Iris pigment epithelial cell (primary cell): ENCODE measurements around the gene GABARAP.
"Not testable (repeated sequence)": the region's sequence is repeated elsewhere in the genome, so short reads cannot be mapped to it uniquely, and the experiment has no call there.

Experiments used
- DNase-seq: peaks from one replicate; pipeline ENCODE4 v3.0.0-alpha.2; 2011; ENCODE audit warnings: low read depth

Gene GABARAP

DNA sequence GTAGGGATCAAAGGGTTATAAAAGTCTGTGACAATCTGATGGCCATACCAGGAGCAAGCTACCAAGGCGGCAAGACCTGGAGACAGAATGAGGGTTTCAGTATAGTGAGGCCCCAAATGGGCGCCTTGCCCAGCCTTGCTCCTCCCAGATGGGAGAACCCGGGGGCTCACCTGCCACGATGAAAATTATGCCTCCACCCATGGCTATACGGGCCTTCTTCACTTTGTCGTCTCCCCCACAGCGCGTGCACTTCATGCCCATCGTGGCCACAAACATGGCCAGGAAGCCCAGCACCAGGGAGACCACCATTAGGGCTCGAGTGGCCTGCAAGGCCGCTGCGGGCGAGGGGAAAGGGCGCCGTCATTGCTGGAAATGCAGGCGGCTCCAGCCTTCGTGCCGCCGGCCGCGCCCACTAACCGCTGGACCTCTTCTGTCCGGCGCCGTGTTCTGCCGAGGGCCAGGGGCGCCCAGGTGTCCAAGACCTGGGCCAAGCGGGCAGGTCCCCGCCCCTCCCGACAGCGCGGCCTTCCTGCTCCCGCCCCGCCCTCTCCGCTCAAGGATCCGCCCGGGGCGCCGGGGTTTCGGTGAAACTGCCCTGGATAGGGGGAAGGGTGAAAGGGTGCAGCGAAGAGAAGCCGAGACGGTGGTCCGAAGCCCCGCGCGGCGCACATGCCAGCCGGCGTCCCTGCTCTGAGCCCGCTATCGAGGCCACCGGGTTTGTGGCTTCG is 18.6 kb upstream of the GABARAP start:
- DNase-seq: no peak

- no peak for DNase-seq
Measured at GRCh38 chr17:7260151-7260550, 17.9 kb upstream of the GABARAP start.

DNA sequence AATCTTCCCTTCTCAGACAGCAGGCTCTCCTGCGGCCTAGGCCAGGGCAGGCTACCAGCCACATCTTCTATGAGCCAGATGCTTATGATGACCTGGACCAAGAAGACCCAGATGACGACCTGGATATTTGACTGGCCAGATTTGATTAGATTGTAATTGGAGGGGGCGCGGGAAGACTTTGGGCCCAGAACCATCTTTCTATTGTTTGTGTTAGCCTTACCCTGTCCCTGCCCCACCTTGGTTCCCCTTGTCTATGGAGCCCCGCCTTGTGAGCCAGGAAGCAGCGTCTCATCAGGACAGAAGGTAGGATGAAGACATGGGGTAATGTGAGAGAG is 17.3 kb upstream of the GABARAP start:
- no peak for DNase-seq

GRCh38 chr17:7258731-7259554 is 16.7 kb upstream of the GABARAP start:
- peak; percentile 54 for DNase-seq

DNA sequence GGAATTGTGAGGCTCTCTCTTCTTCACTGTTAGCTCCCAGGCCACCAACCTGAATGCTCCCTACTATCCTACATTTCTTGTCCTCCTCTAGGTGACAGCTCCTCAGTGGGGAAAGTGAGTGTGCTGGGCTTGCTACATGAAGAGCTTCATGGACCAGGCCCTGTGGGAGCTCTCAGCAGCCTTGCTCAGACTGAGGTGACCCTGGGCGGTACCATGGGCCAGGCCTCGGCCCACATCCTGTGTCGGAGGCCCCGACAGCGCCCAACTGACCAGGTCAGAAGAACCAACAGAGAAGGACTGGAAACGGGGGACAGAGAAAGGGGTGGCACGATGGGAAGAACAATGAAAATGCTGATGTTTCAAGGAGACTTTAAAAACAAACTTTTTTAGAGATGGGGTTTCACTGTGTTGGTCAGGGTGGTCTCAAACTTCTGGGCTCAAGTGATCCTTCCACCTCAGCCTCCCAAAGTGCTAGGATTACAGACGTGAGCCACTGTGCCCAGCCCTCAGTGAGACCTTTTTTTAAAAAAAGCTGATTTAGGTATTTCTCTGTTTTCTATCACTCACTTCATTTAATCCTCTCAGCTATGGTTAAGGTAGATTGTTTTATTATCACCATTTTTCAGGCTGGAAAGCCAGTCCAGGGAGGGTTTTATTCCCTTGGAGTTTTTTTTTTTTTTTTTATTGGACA is 14.7 kb upstream of the GABARAP start:
- DNase-seq: no peak

GRCh38 chr17:7254511-7254910 is 12.3 kb upstream of the GABARAP start:
- no peak for DNase-seq

GRCh38 chr17:7253082-7253481 is 10.8 kb upstream of the GABARAP start:
- DNase-seq: no peak

GRCh38 chr17:7252176-7253043 is 10.2 kb upstream of the GABARAP start, which contains the start of gene ELP5:
Gene ELP5, plus strand, starts transcription at chr17:7252215. Its CDS starts 336 bp downstream, at chr17:7252551.
- peak; percentile 95 for DNase-seq

DNA sequence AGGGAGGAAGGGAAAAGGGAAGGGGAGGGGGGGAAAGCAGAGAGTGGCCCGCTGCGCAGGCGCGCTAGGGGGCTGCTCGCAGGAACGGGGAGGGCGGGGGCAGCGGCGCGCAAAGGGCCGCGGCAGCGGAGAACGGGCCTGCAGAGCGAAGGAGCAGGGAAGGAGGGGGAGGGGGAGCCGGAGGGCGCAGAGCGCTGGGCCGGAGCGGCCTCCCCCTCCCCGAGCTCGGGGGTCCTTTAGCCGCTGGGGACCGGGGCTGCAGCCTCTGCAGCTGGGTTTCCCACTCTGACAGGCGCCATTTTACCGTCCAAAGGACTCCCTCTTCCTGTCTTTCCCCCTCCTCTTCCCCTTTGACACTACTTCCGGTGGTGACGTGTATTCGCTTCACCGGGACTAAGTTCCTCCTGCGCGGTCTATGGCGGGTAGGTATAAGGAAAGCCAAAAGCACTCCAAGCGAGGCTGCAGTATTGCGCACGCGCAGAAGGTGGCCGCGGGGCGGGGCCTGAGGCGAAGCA is 9.5 kb upstream of the GABARAP start, which contains the start of gene CTDNEP1:
TSS of gene CTDNEP1 (minus strand) at position 74 of the 515 bp plus-strand sequence. CDS start 438 bp downstream, outside the sequence.
- peak; percentile 100 for DNase-seq

- DNase-seq: no peak
Measured at GRCh38 chr17:7250695-7251627, 8.7 kb upstream of the GABARAP start.

GRCh38 chr17:7249830-7250229 is 7.6 kb upstream of the GABARAP start:
- no peak for DNase-seq

DNA sequence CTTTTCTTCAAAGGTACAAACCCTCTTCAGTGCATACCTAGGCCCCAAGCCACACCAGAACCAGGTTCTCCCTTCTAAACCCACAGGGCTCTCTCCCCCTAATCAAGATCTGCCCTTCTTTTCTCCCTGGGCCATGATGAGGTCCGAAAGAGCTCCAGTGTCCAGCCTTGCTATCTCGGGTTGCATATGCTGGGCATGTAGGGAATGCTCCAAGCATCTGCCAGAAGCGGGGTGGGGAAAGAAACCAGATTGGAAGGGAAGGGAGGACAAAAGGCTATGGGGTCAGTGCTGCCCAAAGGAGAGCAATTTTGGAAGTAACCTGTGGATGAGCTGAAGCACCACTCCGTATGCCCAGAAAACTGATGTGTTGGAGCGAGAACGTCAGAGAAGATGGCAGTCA is 7.0 kb upstream of the GABARAP start:
- DNase-seq: no peak

DNA sequence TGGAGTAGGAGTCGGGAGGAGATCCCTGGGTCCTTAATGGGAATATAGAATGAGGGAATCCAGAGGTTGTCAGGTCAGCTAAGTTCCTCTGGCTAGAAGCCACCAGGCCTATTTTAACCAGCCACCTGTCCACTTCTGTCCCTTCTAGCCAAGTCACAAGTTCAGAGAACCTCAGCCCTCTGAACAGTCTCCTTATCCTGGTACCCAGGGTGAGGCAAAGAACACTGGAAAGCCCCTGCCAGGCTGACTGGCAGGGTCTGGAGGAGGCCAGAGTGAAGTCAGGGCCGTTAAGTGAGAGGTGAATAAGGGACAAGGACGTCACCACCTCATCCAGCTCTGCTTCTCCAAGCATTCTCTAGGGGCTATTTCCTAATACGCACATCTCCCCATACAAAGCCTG is 6.5 kb upstream of the GABARAP start:
- DNase-seq: no peak

- no peak for DNase-seq
Measured at GRCh38 chr17:7246779-7247178, 4.5 kb upstream of the GABARAP start.

- not testable (repeated sequence) for DNase-seq
Measured at GRCh38 chr17:7243838-7244237, 1.6 kb upstream of the GABARAP start.

DNA sequence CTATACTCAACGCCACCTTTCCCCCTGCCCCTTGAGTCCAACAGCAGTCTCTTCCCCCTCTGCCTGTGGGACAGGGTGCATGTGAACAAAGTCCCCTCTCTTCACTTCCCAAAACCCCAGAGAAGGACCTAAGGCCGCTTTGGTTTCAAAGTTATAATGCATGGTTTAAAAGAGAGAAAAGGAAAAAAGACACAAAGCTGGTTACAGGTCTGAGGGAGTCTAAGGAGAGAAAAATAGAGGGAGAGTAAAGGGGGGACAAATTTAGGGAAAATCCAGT is 1.1 kb upstream of the GABARAP start:
- DNase-seq: no peak

GRCh38 chr17:7242717-7243452 is 636 bp upstream of the GABARAP start:
- DNase-seq: peak; percentile 96

- no peak for DNase-seq
Measured at GRCh38 chr17:7241090-7241733, 1.0 kb downstream of the GABARAP start.

GRCh38 chr17:7240375-7240774 is 1.9 kb downstream of the GABARAP start:
- DNase-seq: no peak
